Stimulated activated CD4-positive, alpha-beta T cell treated with anti-CD3 and anti-CD28 coated beads, Interleukin-12 subunit alpha, Interleukin-12 subunit beta, amount 100 ng/mL, for 48 hours (primary cell): ENCODE results near the gene MTMR2.
A peak's percentile ranks its signal among the peaks of the same experiment; 100 is the strongest.

Source experiments
- DNase-seq, 3 donors: peaks; one replicate each; pipeline ENCODE4 v3.0.0-alpha.2; 2020; ENCODE audit warnings: low read depth in 2 of 3, low spot score in 1 of 3

MTMR2 gene

GRCh38 chr11:95923728-95924413 lies at the start of gene MTMR2:
MTMR2 (minus strand) TSS chr11:95924107; CDS start chr11:95923954, 153 bp downstream.
- peak; percentile 20 to 47 (median 31) for DNase-seq

GRCh38 chr11:95972060-95972459 lies 48.2 kb upstream of the MTMR2 start:
- DNase-seq: no peak

- no peak for DNase-seq
Measured at GRCh38 chr11:95968585-95968984, 44.7 kb upstream of the MTMR2 start.

GRCh38 chr11:95964281-95964680 lies 40.4 kb upstream of the MTMR2 start:
- DNase-seq: no peak

- DNase-seq: no peak
Measured at GRCh38 chr11:95961758-95962157, 37.9 kb upstream of the MTMR2 start.

- DNase-seq: no peak
Measured at GRCh38 chr11:95950905-95951304, 27.0 kb upstream of the MTMR2 start.

- no peak for DNase-seq
Measured at GRCh38 chr11:95948637-95949036, 24.7 kb upstream of the MTMR2 start.

- DNase-seq: no peak
Measured at GRCh38 chr11:95944623-95945022, 20.7 kb upstream of the MTMR2 start.

GRCh38 chr11:95943546-95943945 lies 19.6 kb upstream of the MTMR2 start:
- no peak for DNase-seq

- no peak for DNase-seq
Measured at GRCh38 chr11:95939091-95939490, 15.2 kb upstream of the MTMR2 start.

- DNase-seq: no peak
Measured at GRCh38 chr11:95937358-95937757, 13.5 kb upstream of the MTMR2 start.

- DNase-seq: no peak
Measured at GRCh38 chr11:95933594-95933993, 9.7 kb upstream of the MTMR2 start.

GRCh38 chr11:95931916-95932315 lies 8.0 kb upstream of the MTMR2 start:
- no peak for DNase-seq

GRCh38 chr11:95930948-95931347 lies 7.0 kb upstream of the MTMR2 start:
- DNase-seq: no peak

GRCh38 chr11:95926726-95927125 lies 2.8 kb upstream of the MTMR2 start:
- no peak for DNase-seq

- no peak for DNase-seq
Measured at GRCh38 chr11:95925011-95925410, 1.1 kb upstream of the MTMR2 start.

GRCh38 chr11:95924414-95924760 lies 480 bp upstream of the MTMR2 start:
- no peak for DNase-seq

- DNase-seq: peak in 1 of 3 donors; percentile 5
Measured at GRCh38 chr11:95923439-95923727, 524 bp downstream of the MTMR2 start.

GRCh38 chr11:95922536-95923438 lies 1.1 kb downstream of the MTMR2 start:
- no peak for DNase-seq

- DNase-seq: no peak
Measured at GRCh38 chr11:95922099-95922498, 1.8 kb downstream of the MTMR2 start.

- no peak for DNase-seq
Measured at GRCh38 chr11:95920460-95921105, 3.3 kb downstream of the MTMR2 start.

GRCh38 chr11:95919514-95919913 lies 4.4 kb downstream of the MTMR2 start:
- no peak for DNase-seq
